PC-9 (cell line): ENCODE data around the gene IGDCC3. TPM values are rescaled to one million over a fixed set of nuclear protein-coding genes. Genes with fewer than 3 reads are reported as not detected.

Experiments used
- BruUV-seq: library from RNA; stranded (reverse); fragments of 400-500 nt; replicated peaks from 2 replicates; lab custom pipeline; 2021; lab: Mats Ljungman, UMichigan
- CTCF ChIA-PET: fragments of 300-600 bp; sonication (Branson Sonifier 250); formaldehyde crosslinking; loops from one replicate; lab custom pipeline; 2022; ENCODE audit warnings: antibody characterized with exemption; lab: Charles Lee
- POLR2A ChIA-PET: fragments of 300-600 bp; sonication (Branson Sonifier 250); formaldehyde crosslinking; loops from one replicate; lab custom pipeline; 2022; ENCODE audit warnings: antibody characterized with exemption; ENCODE audit not compliant: unreplicated experiment; lab: Charles Lee
- DNase-seq, 2 experiments: peaks; one replicate each; pipeline versions ENCODE4 v3.0.0 to v3.0.0-alpha.2; 2015 to 2022; ENCODE audit warnings: mixed read lengths in 1 of 2
- H2AFZ ChIP-seq: fragments of 200-600 bp; sonication (generic); 2 replicates; pipeline ENCODE4 v1.8.1; 2017; ENCODE audit warnings: antibody characterized with exemption
- H3F3A ChIP-seq: fragments of 200-600 bp; sonication (generic); 2 replicates; pipeline ENCODE4 v1.8.1; 2017; ENCODE audit warnings: antibody characterized with exemption, mild to moderate bottlenecking, low read depth; ENCODE audit not compliant: insufficient read depth
- H3K27ac ChIP-seq: fragments of 200-600 bp; sonication (generic); 2 replicates; pipeline ENCODE4 v1.6.1; 2016; ENCODE audit warnings: mixed run types
- H3K27me3 ChIP-seq: fragments of 200-600 bp; sonication (generic); 2 replicates; pipeline ENCODE4 v1.6.1; 2016; ENCODE audit warnings: low read depth, mixed run types; ENCODE audit not compliant: insufficient read depth
- H3K36me3 ChIP-seq: fragments of 200-600 bp; sonication (generic); 2 replicates; pipeline ENCODE4 v1.6.1; 2016; ENCODE audit warnings: low read depth, mixed run types
- H3K4me1 ChIP-seq: fragments of 200-600 bp; sonication (generic); replicated peaks from 2 replicates; pipeline ENCODE4 v1.6.1; 2016; ENCODE audit warnings: mixed run types; ENCODE audit not compliant: insufficient read depth
- H3K4me2 ChIP-seq: fragments of 200-600 bp; sonication (generic); 2 replicates; pipeline ENCODE4 v1.6.1; 2017; ENCODE audit warnings: mixed run types
- H3K4me3 ChIP-seq: fragments of 200-600 bp; sonication (generic); 2 replicates; pipeline ENCODE4 v1.6.1; 2016; ENCODE audit warnings: mixed run types
- H3K79me2 ChIP-seq: fragments of 200-600 bp; sonication (generic); 2 replicates; pipeline ENCODE4 v1.6.1; 2017; ENCODE audit warnings: low read depth, mixed run types
- H3K9me2 ChIP-seq: fragments of 200-600 bp; sonication (generic); 2 replicates; pipeline ENCODE4 v1.8.1; 2017; ENCODE audit warnings: mild to moderate bottlenecking; ENCODE audit not compliant: insufficient read depth
- H3K9me3 ChIP-seq: fragments of 200-600 bp; sonication (generic); 2 replicates; pipeline ENCODE4 v1.8.1; 2016; ENCODE audit warnings: low read depth; ENCODE audit not compliant: insufficient read depth
- H4K20me1 ChIP-seq: fragments of 200-600 bp; sonication (generic); 2 replicates; pipeline ENCODE4 v1.8.1; 2017; ENCODE audit not compliant: insufficient read depth
- EZH2 ChIP-seq: fragments of 200-600 bp; sonication (generic); IDR thresholded peaks from 2 replicates; pipeline ENCODE4 v1.8.0; 2017; ENCODE audit warnings: antibody characterized with exemption, low read depth
- intact Hi-C: fragments of 100-400 bp; cut with micrococcal nuclease; formaldehyde crosslinking; loops from one replicate; pipeline ENCODE4 v1.10.0; 2022; ENCODE audit not compliant: unreplicated experiment
- total RNA-seq: library from RNA; stranded (reverse); gene quantifications from 2 replicates; pipeline ENCODE4 v1.2.3, GENCODE V29; 2021
- TF ChIP-seq, protein P1 (sequence below): fragments of 200-600 bp; sonication (generic); conservative IDR thresholded peaks from 2 replicates; pipeline ENCODE4 v1.6.1; 2017; ENCODE audit warnings: mixed run types, antibody characterized with exemption, mild to moderate bottlenecking, moderate library complexity

IGDCC3 gene
- total RNA-seq, 1 experiment from 2014 or later, result 0.22 TPM

DNA sequence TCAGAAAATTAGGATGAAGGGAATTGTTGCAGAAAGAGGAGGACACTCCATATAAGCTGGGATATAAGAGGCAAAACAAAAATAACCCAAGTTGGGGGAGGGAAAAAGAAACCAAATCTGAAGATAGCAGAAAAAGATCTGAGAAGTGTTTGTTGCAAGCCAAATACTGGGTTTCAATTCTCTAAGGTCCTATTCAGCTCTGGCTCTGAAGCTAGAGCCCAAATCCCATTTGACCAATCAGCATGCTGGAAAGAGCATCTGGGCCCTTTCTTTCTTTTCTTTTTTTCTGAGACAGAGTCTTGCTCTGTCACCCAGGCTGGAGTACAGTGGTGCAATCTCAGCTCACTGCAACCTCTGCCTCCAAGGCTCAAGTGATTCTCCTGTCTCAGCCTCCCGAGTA, 17.3 kb downstream of the IGDCC3 start:
- no peak for TF ChIP-seq EZH2
- TF ChIP-seq, protein P1, sequence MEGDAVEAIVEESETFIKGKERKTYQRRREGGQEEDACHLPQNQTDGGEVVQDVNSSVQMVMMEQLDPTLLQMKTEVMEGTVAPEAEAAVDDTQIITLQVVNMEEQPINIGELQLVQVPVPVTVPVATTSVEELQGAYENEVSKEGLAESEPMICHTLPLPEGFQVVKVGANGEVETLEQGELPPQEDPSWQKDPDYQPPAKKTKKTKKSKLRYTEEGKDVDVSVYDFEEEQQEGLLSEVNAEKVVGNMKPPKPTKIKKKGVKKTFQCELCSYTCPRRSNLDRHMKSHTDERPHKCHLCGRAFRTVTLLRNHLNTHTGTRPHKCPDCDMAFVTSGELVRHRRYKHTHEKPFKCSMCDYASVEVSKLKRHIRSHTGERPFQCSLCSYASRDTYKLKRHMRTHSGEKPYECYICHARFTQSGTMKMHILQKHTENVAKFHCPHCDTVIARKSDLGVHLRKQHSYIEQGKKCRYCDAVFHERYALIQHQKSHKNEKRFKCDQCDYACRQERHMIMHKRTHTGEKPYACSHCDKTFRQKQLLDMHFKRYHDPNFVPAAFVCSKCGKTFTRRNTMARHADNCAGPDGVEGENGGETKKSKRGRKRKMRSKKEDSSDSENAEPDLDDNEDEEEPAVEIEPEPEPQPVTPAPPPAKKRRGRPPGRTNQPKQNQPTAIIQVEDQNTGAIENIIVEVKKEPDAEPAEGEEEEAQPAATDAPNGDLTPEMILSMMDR, result no peak
- peaks cover 21% of the 10 kb centered on the region for H3K4me1 ChIP-seq
- H3K4me3 ChIP-seq, result no peak overlapping the region
- no peak overlapping the region for H2AFZ ChIP-seq
- H3K4me2 ChIP-seq, result no peak overlapping the region
- no peaks in the 10 kb centered on the region for H3K36me3 ChIP-seq
- no peak for DNase-seq
- H3K79me2 ChIP-seq, result no peaks in the 10 kb centered on the region
- ChIA-PET POLR2A (no interaction called here), CTCF (no interaction called here)
- no peak overlapping the region for H3K27ac ChIP-seq
- H3K9me3 ChIP-seq, result no peaks in the 10 kb centered on the region
- H3K9me2 ChIP-seq, result no peaks in the 10 kb centered on the region
- peaks cover 1% of the 10 kb centered on the region; the same call in 1 of the 2 replicates for H3F3A ChIP-seq
- no TSS peak for BruUV-seq
- H4K20me1 ChIP-seq, result no peaks in the 10 kb centered on the region
- H3K27me3 ChIP-seq, result no peaks in the 10 kb centered on the region
- intact Hi-C loops, result no loop called here

DNA sequence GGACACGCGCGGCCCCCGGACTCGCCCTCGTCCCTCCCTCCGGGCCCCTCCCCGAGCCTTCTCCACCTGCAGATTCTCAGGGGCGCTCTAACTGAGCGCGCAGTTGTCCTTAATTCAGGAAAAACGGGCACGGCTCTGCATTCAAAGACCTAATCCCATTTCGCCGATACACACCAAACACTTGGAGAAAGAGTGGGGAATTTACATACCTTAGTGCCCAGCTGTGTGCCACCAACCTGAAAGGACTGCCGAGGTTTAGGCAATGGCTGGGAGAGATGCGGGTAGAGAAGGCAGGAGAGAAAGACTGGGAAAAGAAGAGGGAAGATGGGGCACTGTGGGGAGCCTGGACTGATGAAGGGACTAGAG, 21.8 kb downstream of the IGDCC3 start:
- ChIA-PET POLR2A (no interaction called here), CTCF (no interaction called here)
- Histone ChIP-seq H3K9me2 (no peaks in the 10 kb centered on the region), H3F3A (no peaks in the 10 kb centered on the region), H3K27me3 (no peaks in the 10 kb centered on the region), H3K4me3 (no peak overlapping the region), H3K9me3 (no peaks in the 10 kb centered on the region; the same call in 1 of the 2 replicates), H3K79me2 (no peaks in the 10 kb centered on the region), H4K20me1 (no peaks in the 10 kb centered on the region), H3K4me2 (no peak overlapping the region), H2AFZ (no peak overlapping the region), H3K4me1 (no peaks in the 10 kb centered on the region), H3K36me3 (no peaks in the 10 kb centered on the region), H3K27ac (no peak overlapping the region)
- no peak for DNase-seq
- no TSS peak for BruUV-seq
- intact Hi-C loops, result no loop called here
- TF ChIP-seq, protein P1, result no peak
- TF ChIP-seq EZH2, result no peak

DNA sequence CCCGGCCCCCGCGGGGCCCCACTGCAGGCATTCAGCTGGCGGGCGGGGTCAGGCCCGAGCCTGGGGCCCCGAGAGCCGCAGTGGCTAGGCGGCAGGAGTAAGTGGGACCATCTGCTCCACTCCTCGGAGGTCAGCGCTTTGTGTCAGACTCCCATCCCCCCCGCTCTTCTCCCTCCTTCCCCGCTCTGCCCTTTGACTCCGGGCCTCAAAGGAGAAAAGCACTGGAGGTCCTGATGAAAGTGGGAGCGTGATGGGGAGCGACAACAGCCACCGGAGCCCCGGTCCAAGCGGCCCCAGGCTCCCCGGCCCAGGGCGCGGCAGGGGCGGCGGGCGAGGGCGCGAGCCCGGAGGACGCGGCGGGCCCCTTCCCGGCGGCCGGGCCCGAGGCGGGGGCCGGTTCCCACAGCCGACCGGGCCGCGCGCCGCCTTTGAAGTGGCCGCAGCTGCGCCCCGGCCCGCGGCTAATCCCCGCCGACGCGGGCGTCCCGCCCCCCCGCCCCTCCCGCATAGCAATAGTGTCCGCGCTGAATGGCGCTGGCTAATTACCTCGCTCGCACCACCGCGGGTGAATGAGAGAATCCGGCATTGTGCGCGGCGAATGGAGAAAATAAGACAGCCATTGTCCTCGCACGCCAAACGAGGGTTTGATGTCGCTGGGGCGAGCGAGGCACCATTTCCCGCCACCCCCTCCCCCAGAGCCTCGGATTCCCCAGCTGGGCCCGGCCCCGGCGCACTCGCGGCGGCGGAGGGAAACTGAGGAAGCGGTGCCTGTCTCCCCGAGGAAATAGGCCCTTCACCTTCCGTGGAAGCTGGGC, 22.4 kb downstream of the IGDCC3 start:
- no TSS peak for BruUV-seq
- no peaks in the 10 kb centered on the region for H3K9me2 ChIP-seq
- H3K4me2 ChIP-seq, result no peak overlapping the region
- H2AFZ ChIP-seq, result no peak overlapping the region
- H3K27me3 ChIP-seq, result no peaks in the 10 kb centered on the region
- H3K9me3 ChIP-seq, result no peaks in the 10 kb centered on the region; the same call in 1 of the 2 replicates
- H3F3A ChIP-seq, result no peaks in the 10 kb centered on the region
- H3K36me3 ChIP-seq, result no peaks in the 10 kb centered on the region
- ChIA-PET CTCF (no interaction called here), POLR2A (no interaction called here)
- no peak for DNase-seq
- intact Hi-C loops, result no loop called here
- no peaks in the 10 kb centered on the region for H4K20me1 ChIP-seq
- H3K27ac ChIP-seq, result no peak overlapping the region
- H3K4me1 ChIP-seq, result no peaks in the 10 kb centered on the region
- no peak overlapping the region for H3K4me3 ChIP-seq
- TF ChIP-seq EZH2, result no peak
- TF ChIP-seq, protein P1, result no peak
- H3K79me2 ChIP-seq, result no peaks in the 10 kb centered on the region
